SH-SY5Y (cell line): ENCODE measurements around the gene MYCBPAP.

Experiments used
- GATA2 ChIP-seq: IDR thresholded peaks from 2 replicates; pipeline ENCODE4 v1.6.1; 2011; ENCODE audit warnings: mild to moderate bottlenecking, low read depth, low read length
- GATA3 ChIP-seq: IDR thresholded peaks from 2 replicates; pipeline ENCODE4 v1.6.1; 2011; ENCODE audit warnings: low read depth, mild to moderate bottlenecking, low read length, moderate library complexity

DNA sequence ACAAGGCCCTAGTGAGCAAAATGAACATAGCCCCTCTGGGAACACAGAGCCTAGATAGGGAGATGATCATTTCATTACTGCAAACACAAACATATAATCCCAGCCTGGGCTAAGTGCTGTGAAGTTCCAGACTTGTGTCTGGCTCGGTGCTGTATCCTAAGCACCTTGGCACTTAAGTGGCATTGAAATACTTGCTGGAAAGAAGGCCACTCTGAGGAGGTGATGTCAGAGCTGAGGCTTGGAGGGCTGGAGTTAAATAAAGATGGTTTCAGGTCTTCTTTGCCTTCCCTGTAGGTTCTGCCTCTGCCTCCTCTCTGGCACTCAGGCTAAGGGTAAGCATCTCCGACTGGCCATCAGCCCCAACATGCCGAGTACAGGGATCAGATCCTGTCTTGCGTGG is 49.9 kb downstream of the MYCBPAP start:
- TF ChIP-seq GATA3 (no peak), GATA2 (no peak)
